ENCODE measurements around the gene SLAMF6.

Gene SLAMF6

DNA sequence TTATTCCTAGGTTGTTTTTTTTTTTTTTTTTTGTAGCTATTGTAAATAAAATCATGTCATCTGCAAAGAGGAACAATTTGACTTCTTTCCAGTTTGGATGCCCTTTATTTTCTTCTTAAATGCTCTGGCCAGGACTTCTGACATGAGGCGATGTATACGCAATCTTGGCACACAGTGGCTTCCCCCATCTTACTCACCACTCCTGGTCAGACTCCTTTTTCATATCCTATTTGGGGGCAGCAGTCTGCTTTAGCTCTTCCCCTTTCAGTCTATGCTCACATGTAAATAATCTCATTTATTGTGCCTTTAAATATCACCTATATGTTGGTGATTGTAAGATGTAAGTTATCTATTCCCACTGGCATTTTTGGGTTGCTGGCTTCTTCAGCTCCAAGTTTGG lies 56.1 kb downstream of the SLAMF6 start:
- no peak for TF ChIP-seq CTCF (IDR thresholded peaks at IDR 0.05; ENCODE audit: control insufficient read depth, insufficient read depth, low read depth, low read length, missing control alignments)
- DNase-seq (ENCODE audit: low read depth) = no peak

DNA sequence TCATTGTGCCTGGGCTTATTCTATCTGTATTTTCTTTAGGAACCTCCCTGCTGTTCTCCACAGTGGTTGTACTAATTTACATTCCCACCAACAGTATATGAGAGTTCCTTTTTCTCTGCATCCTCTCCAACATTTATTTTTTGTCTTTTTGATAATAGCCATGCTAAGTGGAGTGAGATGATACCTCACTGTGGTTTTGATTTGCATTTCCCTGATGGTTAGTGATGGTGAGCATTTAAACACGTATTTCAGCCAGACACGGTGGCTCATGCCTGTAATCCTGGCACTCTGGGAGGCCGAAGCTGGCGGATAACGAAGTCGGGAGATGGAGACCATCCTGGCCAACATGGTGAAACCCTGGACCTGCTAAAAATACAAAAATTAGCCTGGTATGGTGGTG lies 57.9 kb downstream of the SLAMF6 start:
- no peak for TF ChIP-seq CTCF (IDR thresholded peaks at IDR 0.05; ENCODE audit: control insufficient read depth, insufficient read depth, low read depth, low read length, missing control alignments)
- DNase-seq (ENCODE audit: low read depth) = no peak
- H3K4me3 ChIP-seq (ENCODE audit: control insufficient read depth, low read depth, low read length) = no peak overlapping the region

More for the DNA sequence above, 56.1 kb downstream of the SLAMF6 start:
- H3K4me3 ChIP-seq (ENCODE audit: control insufficient read depth, low read depth, low read length) = no peak overlapping the region

DNA sequence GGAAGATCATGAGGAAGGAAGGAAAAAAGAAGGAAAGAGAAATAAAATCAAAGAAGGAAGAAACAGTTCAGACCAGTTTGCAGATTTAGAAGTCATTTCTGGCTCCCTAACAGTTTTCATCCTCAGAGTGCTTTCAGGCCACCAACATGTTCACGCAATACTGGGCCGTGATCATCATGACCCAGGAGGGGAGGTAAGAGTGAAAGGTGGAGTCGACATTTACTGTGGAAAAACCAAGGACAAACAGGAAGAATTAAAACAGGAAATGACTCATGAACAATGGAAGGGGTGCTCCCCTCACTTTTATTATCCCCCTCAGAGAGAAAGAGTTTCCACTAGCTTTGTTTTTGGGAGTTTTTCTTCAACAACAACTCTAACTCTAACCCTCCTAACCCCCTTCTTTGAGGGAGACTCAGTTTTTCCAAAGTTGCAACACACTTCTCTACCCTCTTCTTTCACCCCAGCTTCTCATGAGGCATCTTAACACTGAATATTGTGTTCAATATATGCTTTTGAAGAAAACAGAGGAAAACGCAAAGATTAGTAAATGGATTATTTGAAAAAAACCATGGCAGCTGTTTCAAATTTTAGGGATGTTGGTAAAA lies 62.3 kb downstream of the SLAMF6 start:
- DNase-seq (ENCODE audit: low read depth) = no peak
- no peak for TF ChIP-seq CTCF (IDR thresholded peaks at IDR 0.05; ENCODE audit: control insufficient read depth, insufficient read depth, low read depth, low read length, missing control alignments)
- H3K4me3 ChIP-seq (ENCODE audit: control insufficient read depth, low read depth, low read length) = no peak overlapping the region

DNA sequence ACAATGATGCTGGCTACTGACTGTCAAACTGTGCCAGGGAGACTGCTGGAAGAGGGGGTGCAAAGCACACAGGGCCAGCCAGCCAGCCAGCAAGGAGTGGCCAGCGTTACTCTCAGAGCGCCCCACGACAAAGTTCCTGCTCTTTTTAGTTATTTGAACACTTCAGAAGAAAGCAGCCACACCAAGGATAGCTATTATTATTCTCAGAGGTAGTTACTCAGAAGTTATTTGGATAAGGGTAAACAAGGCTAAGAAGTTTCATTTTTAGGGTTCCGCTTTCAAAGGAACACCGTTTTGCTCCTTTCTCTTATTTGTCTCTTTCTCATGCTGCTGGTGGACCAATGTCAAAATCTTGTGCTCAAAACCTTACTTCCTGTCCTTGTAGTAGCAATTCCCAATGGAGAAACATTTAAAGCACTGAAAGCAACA lies 62.8 kb downstream of the SLAMF6 start:
- DNase-seq (ENCODE audit: low read depth) = no peak
- TF ChIP-seq CTCF (IDR thresholded peaks at IDR 0.05; ENCODE audit: control insufficient read depth, insufficient read depth, low read depth, low read length, missing control alignments) = no peak
- no peak overlapping the region for H3K4me3 ChIP-seq (ENCODE audit: control insufficient read depth, low read depth, low read length)

DNA sequence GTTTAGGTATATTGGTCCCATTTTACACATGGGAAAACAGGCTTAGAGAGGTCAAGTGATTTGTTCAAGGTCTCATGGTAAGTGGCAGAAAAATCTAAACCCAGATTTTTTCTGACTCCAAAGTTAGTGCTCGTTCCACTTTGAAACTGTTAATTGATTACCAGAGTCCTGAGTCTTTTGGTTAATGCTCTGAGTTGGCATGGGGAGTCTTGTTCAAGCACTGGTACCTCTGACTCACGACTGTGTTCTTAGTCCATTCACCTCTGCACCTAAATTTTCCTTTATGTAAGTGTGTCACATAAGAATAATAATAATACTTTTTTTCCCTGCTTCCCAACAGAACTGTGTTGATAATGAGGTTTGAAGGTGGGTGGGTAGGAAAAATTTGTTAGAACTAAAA lies 63.4 kb downstream of the SLAMF6 start:
- no peak for DNase-seq (ENCODE audit: low read depth)

DNA sequence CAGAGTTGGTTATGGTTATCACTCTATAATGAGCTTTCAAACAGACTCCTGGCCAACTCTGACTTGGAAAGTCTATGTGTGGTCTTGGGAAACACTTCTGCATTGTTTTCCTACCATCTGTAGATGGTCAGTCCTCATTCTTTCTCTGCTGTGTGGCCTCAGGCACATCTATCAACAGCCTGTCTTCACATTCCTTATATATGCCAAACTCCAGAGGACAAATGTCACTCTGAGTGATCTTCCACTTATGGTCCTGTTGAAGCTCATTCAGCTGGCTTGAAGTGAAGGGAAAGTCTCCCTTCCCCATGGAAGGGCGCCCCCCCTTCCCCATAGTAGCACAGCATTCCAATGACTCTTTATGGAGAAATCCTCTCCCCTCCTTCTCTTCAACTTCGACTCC lies 64.0 kb downstream of the SLAMF6 start:
- DNase-seq (ENCODE audit: low read depth) = no peak
- TF ChIP-seq CTCF (IDR thresholded peaks at IDR 0.05; ENCODE audit: control insufficient read depth, insufficient read depth, low read depth, low read length, missing control alignments) = no peak

More for the DNA sequence above, 63.4 kb downstream of the SLAMF6 start:
- no peak for TF ChIP-seq CTCF (IDR thresholded peaks at IDR 0.05; ENCODE audit: control insufficient read depth, insufficient read depth, low read depth, low read length, missing control alignments)
- no peak overlapping the region for H3K4me3 ChIP-seq (ENCODE audit: control insufficient read depth, low read depth, low read length)

GRCh38 chr1:160455153-160455517 lies 67.9 kb downstream of the SLAMF6 start:
- no peak overlapping the region for H3K4me3 ChIP-seq (ENCODE audit: control insufficient read depth, low read depth, low read length)
- no peak for TF ChIP-seq CTCF (IDR thresholded peaks at IDR 0.05; ENCODE audit: control insufficient read depth, insufficient read depth, low read depth, low read length, missing control alignments)
- DNase-seq (ENCODE audit: low read depth) = no peak

More for the DNA sequence above, 64.0 kb downstream of the SLAMF6 start:
- H3K4me3 ChIP-seq (ENCODE audit: control insufficient read depth, low read depth, low read length) = no peak overlapping the region
